Panc1 (cell line): Measurements from ENCODE around the gene HTR4.

Source experiments
- CTCF ChIP-seq: fragments of 450-650 bp; IDR thresholded peaks from 2 replicates; pipeline ENCODE4 v1.5.1; 2017; ENCODE audit warnings: mild to moderate bottlenecking
- POLR2AphosphoS5 ChIP-seq: IDR thresholded peaks from 2 replicates; pipeline ENCODE4 v1.6.1; 2012; ENCODE audit warnings: mild to moderate bottlenecking, low read depth, low read length, moderate library complexity
- REST ChIP-seq, 2 experiments: IDR thresholded peaks; 2 replicates each; pipeline ENCODE4 v1.6.1; 2011 to 2012; ENCODE audit warnings: low read depth in 2 of 2, control low read depth in 1 of 2, low read length in 1 of 2, mild to moderate bottlenecking in 1 of 2, moderate library complexity in 1 of 2; ENCODE audit not compliant: insufficient read depth in 1 of 2
- SIN3A ChIP-seq: IDR thresholded peaks from 2 replicates; pipeline ENCODE4 v1.6.1; 2012; ENCODE audit warnings: low read depth, mild to moderate bottlenecking, low read length, moderate library complexity, borderline replicate concordance; ENCODE audit not compliant: insufficient read depth
- TCF7L2 ChIP-seq: IDR thresholded peaks from 2 replicates; pipeline ENCODE4 v1.6.1; 2011; ENCODE audit warnings: mild to moderate bottlenecking, low read depth, low read length, inconsistent platforms

GRCh38 chr5:148532969-148533670 is 121.2 kb downstream of the HTR4 start:
- no peak for TF ChIP-seq REST (IDR thresholded peaks at IDR 0.05; ENCODE audit: insufficient read depth in 1 of 2, low read depth in 2 of 2, low read length in 1 of 2)
- no peak for TF ChIP-seq CTCF
- TF ChIP-seq SIN3A: no peak
- TF ChIP-seq POLR2AphosphoS5: no peak
- TF ChIP-seq TCF7L2: no peak
